Measurements from ENCODE around the gene ABCA4. TPM values are rescaled to one million over a fixed set of nuclear protein-coding genes. Genes with fewer than 3 reads are reported as not detected.

The ABCA4 gene
- total RNA-seq, 4 donors from 2014 or later: 0.19 to 1.7 (median 0.45) TPM

DNA sequence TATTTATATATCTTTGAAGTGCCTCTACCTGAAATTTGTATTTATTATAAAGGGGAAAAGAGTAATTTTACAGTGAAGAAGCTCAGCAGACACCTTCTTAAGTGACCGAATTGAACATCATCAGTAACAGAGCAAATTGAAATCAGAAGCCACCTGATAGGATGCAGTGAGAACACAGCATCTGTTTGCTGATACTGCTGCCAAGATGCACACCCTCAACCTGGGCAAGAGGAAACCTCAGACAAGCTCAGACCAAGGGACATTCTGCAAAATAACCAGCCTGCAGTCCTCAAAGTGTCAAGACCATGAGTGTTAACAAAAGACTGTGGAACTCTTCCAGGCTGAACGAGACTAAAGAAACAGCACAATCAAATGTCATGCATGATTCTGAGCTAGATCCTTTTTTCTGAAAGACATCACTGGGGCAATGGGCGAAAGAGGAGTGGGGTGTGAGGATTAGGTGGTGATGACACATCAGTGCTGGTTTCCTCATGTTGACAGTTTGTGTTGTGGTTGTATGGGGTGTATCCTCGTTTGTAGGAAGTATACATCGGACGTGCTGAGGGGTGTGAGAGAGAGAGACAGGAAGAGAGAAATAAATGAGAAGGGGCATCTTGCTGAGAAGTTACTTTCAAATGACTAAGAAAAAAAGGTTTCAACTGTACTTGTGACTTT is 103.7 kb downstream of the ABCA4 start:
- Histone ChIP-seq H3K9me3 (no peaks in the 10 kb centered on the region), H3K4me3 (no peak overlapping the region), H3K4me1 (peaks cover 0 to 15% (median 12%) of the 10 kb centered on the region in 4 donors), H3K27ac (replicated peaks in 1 of 4) (no peak overlapping the region), H3K27me3 (peaks cover 0 to 7% (median 0%) of the 10 kb centered on the region in 4 donors), H3K36me3 (no peaks in the 10 kb centered on the region)
- no peak for TF ChIP-seq POLR2A (IDR thresholded peaks at IDR 0.05; ENCODE audit: low read depth)
- TF ChIP-seq, protein P1, sequence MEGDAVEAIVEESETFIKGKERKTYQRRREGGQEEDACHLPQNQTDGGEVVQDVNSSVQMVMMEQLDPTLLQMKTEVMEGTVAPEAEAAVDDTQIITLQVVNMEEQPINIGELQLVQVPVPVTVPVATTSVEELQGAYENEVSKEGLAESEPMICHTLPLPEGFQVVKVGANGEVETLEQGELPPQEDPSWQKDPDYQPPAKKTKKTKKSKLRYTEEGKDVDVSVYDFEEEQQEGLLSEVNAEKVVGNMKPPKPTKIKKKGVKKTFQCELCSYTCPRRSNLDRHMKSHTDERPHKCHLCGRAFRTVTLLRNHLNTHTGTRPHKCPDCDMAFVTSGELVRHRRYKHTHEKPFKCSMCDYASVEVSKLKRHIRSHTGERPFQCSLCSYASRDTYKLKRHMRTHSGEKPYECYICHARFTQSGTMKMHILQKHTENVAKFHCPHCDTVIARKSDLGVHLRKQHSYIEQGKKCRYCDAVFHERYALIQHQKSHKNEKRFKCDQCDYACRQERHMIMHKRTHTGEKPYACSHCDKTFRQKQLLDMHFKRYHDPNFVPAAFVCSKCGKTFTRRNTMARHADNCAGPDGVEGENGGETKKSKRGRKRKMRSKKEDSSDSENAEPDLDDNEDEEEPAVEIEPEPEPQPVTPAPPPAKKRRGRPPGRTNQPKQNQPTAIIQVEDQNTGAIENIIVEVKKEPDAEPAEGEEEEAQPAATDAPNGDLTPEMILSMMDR (IDR thresholded peaks at IDR 0.05): no peak
- TF ChIP-seq POLR2AphosphoS5 (IDR thresholded peaks at IDR 0.05): no peak
- no peak for TF ChIP-seq EP300 (IDR thresholded peaks at IDR 0.05)
- WGBS: 56% methylated on average over 6 of the region's 6 CpGs
- DNase-seq (ENCODE audit: extremely low spot score): no peak
- intact Hi-C loops (cut with DNase I): no loop called here

DNA sequence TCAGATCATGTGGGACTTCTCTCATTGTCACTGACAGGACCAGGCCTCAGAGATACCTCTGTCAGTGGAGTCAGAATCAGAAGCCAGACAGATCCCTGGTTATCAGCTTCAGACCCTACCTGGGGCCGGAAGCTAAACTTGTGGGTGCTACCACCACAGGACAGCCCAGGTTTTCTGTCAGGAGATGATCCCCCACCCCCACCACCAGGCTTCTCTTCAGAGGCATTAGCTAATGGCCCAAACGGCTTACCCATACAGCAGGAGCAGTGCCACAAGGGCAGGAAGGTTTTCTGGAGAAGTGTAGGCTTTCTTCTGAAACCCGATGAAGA is 105.5 kb downstream of the ABCA4 start:
- Histone ChIP-seq H3K4me1 (peaks cover 0 to 5% (median 3%) of the 10 kb centered on the region in 4 donors), H3K36me3 (no peaks in the 10 kb centered on the region), H3K27me3 (peaks cover 0 to 13% (median 0%) of the 10 kb centered on the region in 4 donors), H3K4me3 (no peak overlapping the region), H3K27ac (replicated peaks in 1 of 4) (no peak overlapping the region), H3K9me3 (no peaks in the 10 kb centered on the region)
- intact Hi-C loops (cut with DNase I): no loop called here
- TF ChIP-seq EP300 (IDR thresholded peaks at IDR 0.05) (no peak), POLR2AphosphoS5 (IDR thresholded peaks at IDR 0.05) (no peak), POLR2A (IDR thresholded peaks at IDR 0.05; ENCODE audit: low read depth) (no peak)
- TF ChIP-seq, protein P1 (IDR thresholded peaks at IDR 0.05): no peak
- DNase-seq (ENCODE audit: extremely low spot score): no peak
- WGBS: 72% methylated on average over 3 of the region's 3 CpGs

DNA sequence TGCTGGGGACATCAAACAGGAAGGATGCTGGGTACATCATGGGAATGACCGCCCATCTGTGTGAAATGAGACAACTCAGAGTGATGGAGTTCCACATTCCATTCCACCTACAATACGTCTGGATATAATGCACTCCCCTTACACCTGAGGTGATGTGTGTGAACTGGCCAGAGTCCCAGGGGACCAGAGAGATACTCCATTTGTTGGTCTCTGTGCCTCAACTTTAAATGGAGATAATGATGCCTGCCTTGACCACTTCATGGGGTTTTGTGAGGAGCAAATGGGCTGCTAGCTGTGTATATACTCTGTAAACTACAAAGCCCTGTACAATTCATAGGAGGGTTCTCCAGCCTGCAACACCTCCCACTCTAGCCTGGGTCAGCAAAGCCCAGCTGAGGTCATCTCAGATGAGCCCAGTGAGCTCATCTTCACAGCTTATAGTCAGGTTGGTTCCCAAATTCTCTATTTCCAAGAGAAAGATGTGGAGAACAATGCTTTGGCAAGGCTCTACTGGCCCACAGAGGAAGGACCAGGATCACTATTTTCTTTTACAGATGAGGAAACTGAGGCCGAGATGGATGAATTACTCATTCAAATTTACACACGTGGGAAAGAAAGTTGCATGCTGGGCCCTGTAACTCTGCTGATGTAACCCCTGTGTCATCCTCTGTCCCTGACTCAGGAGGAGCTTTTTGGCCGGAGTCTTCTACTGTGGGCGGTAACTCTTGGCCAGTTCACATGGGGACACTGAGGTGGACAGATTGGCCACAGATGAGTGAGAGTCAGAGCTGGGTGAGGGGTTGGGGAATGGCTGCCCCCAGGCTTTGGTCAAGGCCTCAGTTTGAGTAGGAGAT is 106.1 kb downstream of the ABCA4 start:
- H3K27me3 ChIP-seq: peaks cover 0 to 13% (median 0%) of the 10 kb centered on the region in 4 donors
- TF ChIP-seq POLR2A (IDR thresholded peaks at IDR 0.05; ENCODE audit: low read depth): no peak
- TF ChIP-seq, protein P1 (IDR thresholded peaks at IDR 0.05): no peak
- TF ChIP-seq POLR2AphosphoS5 (IDR thresholded peaks at IDR 0.05): no peak
- TF ChIP-seq EP300 (IDR thresholded peaks at IDR 0.05): no peak
- H3K36me3 ChIP-seq: no peaks in the 10 kb centered on the region
- H3K9me3 ChIP-seq: no peaks in the 10 kb centered on the region
- intact Hi-C loops (cut with DNase I): no loop called here
- 87% methylated on average over 6 of the region's 6 CpGs for WGBS
- no peak overlapping the region for H3K27ac ChIP-seq (replicated peaks in 1 of 4)
- DNase-seq (ENCODE audit: extremely low spot score): no peak
- no peak overlapping the region for H3K4me3 ChIP-seq
- H3K4me1 ChIP-seq: no peaks in the 10 kb centered on the region

DNA sequence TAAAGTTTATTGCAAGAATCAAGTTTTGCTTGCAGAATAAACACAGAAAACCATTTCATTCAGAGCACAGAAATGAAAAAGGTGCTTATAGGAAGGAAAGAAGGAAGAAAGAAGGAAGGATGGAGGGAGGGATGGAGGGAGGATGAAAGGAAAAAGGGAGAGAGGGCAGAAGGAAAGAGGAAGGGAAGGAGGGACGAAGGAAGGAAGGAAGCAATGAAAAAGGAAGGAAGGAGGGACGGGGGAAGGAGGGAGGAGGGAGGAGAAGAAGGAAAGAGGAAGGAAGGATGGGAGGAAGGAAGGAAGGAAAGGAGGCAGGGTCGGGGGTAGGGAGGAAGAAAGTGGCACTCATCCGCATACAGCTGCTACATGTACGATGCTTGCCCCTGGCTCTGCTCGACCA is 106.9 kb downstream of the ABCA4 start:
- Histone ChIP-seq H3K4me3 (no peak overlapping the region), H3K27ac (replicated peaks in 1 of 4) (no peak overlapping the region), H3K4me1 (no peaks in the 10 kb centered on the region), H3K36me3 (no peaks in the 10 kb centered on the region), H3K9me3 (no peaks in the 10 kb centered on the region), H3K27me3 (peaks cover 0 to 13% (median 0%) of the 10 kb centered on the region in 4 donors)
- TF ChIP-seq, protein P1 (IDR thresholded peaks at IDR 0.05): no peak
- TF ChIP-seq POLR2AphosphoS5 (IDR thresholded peaks at IDR 0.05): no peak
- TF ChIP-seq POLR2A (IDR thresholded peaks at IDR 0.05; ENCODE audit: low read depth): no peak
- no peak for TF ChIP-seq EP300 (IDR thresholded peaks at IDR 0.05)
- DNase-seq (ENCODE audit: extremely low spot score): no peak
- intact Hi-C loops (cut with DNase I): no loop called here
- WGBS: 67% methylated on average over 6 of the region's 6 CpGs

All from esophagus muscularis mucosa (tissue), 4 donors.